ENCODE results near the gene CCNF. TPM values are rescaled to one million over a fixed set of nuclear protein-coding genes. Genes with fewer than 3 reads are reported as not detected.

The CCNF gene
- polyA plus RNA-seq, 2 of the 4 experiments (the other 2 are of a cell fraction) = 6.5 to 14.4 TPM

DNA sequence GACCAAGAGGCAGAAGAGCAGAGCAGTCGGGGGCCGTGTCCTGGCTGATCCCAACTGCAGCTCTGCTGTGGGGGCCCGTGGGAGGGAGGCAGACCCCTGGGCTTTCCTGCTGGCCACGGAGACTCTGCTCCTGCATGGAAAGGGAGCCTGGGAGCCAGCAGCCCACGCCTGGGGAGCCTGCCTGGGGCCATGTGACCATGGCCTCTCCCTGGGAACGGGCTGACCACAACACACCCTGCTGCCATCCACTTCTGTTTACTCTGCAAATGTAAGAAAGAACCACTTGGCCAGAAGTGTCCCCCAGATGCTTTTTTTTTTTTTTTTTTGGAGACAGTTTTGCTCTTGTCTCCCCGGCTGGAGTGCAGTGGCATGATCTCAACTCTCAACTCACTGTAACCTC is 28.7 kb downstream of the CCNF start:
- POLR2A ChIA-PET = no interaction called here
- ATAC-seq (no peak), DNase-seq (ENCODE audit: low read depth in 1 of 2, low spot score in 1 of 2) (no peak), FAIRE-seq (no peak)
- Histone ChIP-seq H3K4me2 (no peak overlapping the region), H3K4me3 (no peak overlapping the region), H3K27ac (no peak overlapping the region), H3K9me3 (no peaks in the 10 kb centered on the region), H3K4me1 (peaks cover 11% of the 10 kb centered on the region; the same call in 1 of the 3 replicates)
- 81% methylated on average over 6 of the region's 7 CpGs for WGBS (ENCODE audit: missing lambda C conversion rate)
- CTCF ChIA-PET = interaction anchor here (0.9 to 8.5 kb wide), 3 partner anchors 34 to 118 kb away, joined by 3 to 40 read pairs (median 6); partner anchors contain the start of gene ABCA3
- TF ChIP-seq FOSL2 (IDR thresholded peaks at IDR 0.05) (no peak), FOSL2 (CRISPR knock-in tag; IDR thresholded peaks at IDR 0.05) (no peak), RAD21 (conservative IDR thresholded peaks at IDR 0.05 in 1 of 2, IDR thresholded peaks at IDR 0.05 in 1 of 2) (no peak), BHLHE40 (IDR thresholded peaks at IDR 0.05; ENCODE audit: low read depth, low read length) (no peak), ZNF302 (CRISPR knock-in tag; IDR thresholded peaks at IDR 0.05) (no peak)

DNA sequence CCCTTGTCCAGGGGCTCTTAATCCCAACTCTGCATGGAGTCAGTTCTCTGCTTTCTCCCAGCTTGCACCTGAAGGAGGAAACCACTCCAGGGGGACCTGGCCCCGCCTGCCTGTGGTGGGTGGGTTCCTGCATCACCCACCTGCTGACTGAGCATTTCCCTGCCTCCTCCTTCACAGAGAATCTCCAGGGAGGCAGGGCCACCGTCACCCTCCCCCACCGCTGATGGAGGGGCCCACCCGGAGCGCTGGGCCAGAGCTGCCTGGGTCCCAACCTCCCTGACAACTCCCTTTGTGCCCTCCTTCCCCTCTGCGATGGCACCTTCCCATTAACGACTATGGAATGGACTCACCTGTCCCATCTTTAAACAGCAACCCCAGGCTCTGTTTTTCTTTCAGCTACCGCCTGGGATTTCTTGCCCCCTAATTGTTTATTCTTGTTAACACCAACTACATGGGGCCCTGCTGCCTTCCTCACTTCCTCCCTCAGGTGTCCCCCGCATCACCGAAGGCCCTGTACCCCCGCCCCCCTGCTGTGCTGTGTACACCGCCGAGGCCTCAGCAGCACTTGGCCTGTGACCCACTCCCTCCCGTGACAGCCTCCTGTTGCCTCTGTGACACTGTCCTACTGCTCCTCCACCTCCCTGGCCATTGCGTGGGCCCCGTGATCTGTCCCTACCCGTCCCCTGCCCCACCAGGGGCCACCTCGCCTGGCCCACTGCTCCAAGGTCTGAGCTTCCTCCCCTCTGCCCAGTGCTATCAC is 29.8 kb downstream of the CCNF start:
- no peak for DNase-seq (ENCODE audit: low read depth in 1 of 2, low spot score in 1 of 2)
- Histone ChIP-seq H3K27ac (peak overlapping the region; percentile 72 to 92), H3K4me2 (peak overlapping the region; percentile 86), H3K4me3 (peak overlapping the region; percentile 52), H3K9me3 (no peaks in the 10 kb centered on the region), H3K4me1 (peaks cover 11% of the 10 kb centered on the region; the same call in 1 of the 3 replicates)
- TF ChIP-seq, protein P1, sequence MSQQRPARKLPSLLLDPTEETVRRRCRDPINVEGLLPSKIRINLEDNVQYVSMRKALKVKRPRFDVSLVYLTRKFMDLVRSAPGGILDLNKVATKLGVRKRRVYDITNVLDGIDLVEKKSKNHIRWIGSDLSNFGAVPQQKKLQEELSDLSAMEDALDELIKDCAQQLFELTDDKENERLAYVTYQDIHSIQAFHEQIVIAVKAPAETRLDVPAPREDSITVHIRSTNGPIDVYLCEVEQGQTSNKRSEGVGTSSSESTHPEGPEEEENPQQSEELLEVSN (IDR thresholded peaks at IDR 0.05; ENCODE audit: borderline replicate concordance, low read depth) = no peak
- TF ChIP-seq SREBF2 (IDR thresholded peaks at IDR 0.05) (no peak), RFX5 (IDR thresholded peaks at IDR 0.05) (no peak), MYC (IDR thresholded peaks at IDR 0.05; ENCODE audit: borderline replicate concordance, low read length) (no peak), CEBPB (IDR thresholded peaks at IDR 0.05) (no peak), MAFK (IDR thresholded peaks at IDR 0.05; ENCODE audit: partially characterized antibody) (peak; percentile 78), HOXB5 (CRISPR knock-in tag; IDR thresholded peaks at IDR 0.05) (no peak), JUNB (IDR thresholded peaks at IDR 0.05) (no peak), RAD21 (conservative IDR thresholded peaks at IDR 0.05 in 1 of 2, IDR thresholded peaks at IDR 0.05 in 1 of 2) (no peak), HEYL (CRISPR knock-in tag; IDR thresholded peaks at IDR 0.05) (no peak)
- TF ChIP-seq, protein P2, sequence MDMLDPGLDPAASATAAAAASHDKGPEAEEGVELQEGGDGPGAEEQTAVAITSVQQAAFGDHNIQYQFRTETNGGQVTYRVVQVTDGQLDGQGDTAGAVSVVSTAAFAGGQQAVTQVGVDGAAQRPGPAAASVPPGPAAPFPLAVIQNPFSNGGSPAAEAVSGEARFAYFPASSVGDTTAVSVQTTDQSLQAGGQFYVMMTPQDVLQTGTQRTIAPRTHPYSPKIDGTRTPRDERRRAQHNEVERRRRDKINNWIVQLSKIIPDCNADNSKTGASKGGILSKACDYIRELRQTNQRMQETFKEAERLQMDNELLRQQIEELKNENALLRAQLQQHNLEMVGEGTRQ (IDR thresholded peaks at IDR 0.05) = 0 out of 2 replicates have a peak, but pooled peaks have one; percentile 14
- TF ChIP-seq, protein P3, sequence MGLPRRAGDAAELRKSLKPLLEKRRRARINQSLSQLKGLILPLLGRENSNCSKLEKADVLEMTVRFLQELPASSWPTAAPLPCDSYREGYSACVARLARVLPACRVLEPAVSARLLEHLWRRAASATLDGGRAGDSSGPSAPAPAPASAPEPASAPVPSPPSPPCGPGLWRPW (IDR thresholded peaks at IDR 0.05) = no peak
- no peak for FAIRE-seq
- 49% methylated on average over 13 of the region's 18 CpGs for WGBS (ENCODE audit: missing lambda C conversion rate)
- ChIA-PET POLR2A (interaction anchor here (0.5 to 1.7 kb wide), 4 partner anchors 15 to 304 kb away, joined by 3 to 5 read pairs (median 4); partner anchors contain the start of genes TBC1D24 and TRAF7), CTCF (interaction anchor here (1.0 to 8.5 kb wide), 6 partner anchors 10 to 42 kb away, joined by 3 to 40 read pairs (median 4); no protein-coding TSS in a partner anchor)
- peak in 1 of 2 experiments; percentile 1; a peak in 2 of 6 replicates for ATAC-seq

DNA sequence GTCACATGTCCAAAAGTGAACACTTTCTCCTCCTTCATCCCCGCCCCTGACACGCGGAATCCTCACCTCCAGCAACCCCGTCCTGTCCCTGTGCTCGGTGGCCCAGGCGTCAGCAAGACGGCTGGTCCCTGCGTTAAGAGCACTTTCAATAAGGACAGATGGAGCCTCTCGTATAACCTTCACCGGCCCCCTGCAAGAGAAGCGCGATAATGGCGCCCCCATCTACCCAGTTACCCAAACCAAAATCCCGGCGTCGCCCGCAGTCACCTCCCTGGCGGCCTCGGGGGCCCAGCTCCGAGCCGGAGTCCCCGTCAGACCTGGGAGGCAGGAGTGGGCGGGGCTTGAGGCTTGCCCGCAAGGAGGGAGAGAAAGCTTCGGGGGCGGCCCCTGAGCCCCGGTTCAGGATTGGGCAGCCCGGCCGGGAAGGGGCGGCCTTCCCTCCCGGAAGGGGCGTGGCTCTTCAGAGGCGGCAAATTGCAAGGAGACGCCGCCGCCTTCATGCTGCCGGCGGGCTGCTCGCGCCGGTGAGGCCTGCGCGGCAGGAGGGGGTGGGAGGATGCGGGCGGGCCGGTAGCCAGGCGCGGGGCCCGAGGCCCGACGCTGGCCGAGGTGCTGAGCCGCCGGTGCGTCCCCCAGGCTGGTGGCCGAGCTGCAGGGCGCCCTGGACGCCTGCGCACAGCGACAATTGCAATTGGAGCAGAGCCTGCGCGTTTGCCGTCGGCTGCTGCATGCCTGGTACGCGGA is 30.6 kb downstream of the CCNF start, which contains the start of gene TEDC2:
Gene TEDC2, plus strand, starts transcription at position 463 of the 744 bp plus-strand sequence. Its CDS starts 36 bp downstream, at position 499.
- peaks cover 11% of the 10 kb centered on the region; the same call in 1 of the 3 replicates for H3K4me1 ChIP-seq
- peak; percentile 88 to 94 for ATAC-seq
- WGBS (ENCODE audit: missing lambda C conversion rate) = 2% methylated on average over 19 of the region's 66 CpGs
- peak within 1 kb of the TSS; percentile 86 for H3K4me2 ChIP-seq
- peak within 1 kb of the TSS; percentile 52 for H3K4me3 ChIP-seq
- peak; percentile 92 to 96 for DNase-seq (ENCODE audit: low read depth in 1 of 2, low spot score in 1 of 2)
- peak within 1 kb of the TSS; percentile 72 to 92 for H3K27ac ChIP-seq
- FAIRE-seq = no peak
- H3K9me3 ChIP-seq = no peaks in the 10 kb centered on the region
- POLR2A ChIA-PET = interaction anchor here (0.5 to 1.7 kb wide), 6 partner anchors 15 to 304 kb away, joined by 3 to 5 read pairs (median 3); partner anchors contain the start of genes TBC1D24 and TRAF7
- CTCF ChIA-PET = interaction anchor here (0.8 to 8.5 kb wide), 7 partner anchors 9 to 41 kb away, joined by 3 to 40 read pairs (median 4); no protein-coding TSS in a partner anchor
- TF ChIP-seq TP53 (CRISPR knock-in tag; IDR thresholded peaks at IDR 0.05) (no peak; the same call in 1 of the 2 replicates), RFX5 (IDR thresholded peaks at IDR 0.05) (no peak), NPAS2 (CRISPR knock-in tag; IDR thresholded peaks at IDR 0.05; ENCODE audit: borderline replicate concordance) (no peak), RNF2 (IDR thresholded peaks at IDR 0.05; ENCODE audit: borderline replicate concordance, low read depth) (no peak), SMC3 (IDR thresholded peaks at IDR 0.05) (no peak), ZNF302 (CRISPR knock-in tag; IDR thresholded peaks at IDR 0.05) (no peak), MAZ (IDR thresholded peaks at IDR 0.05; ENCODE audit: borderline replicate concordance, low read depth, low read length) (no peak), POLR2A (IDR thresholded peaks at IDR 0.05; ENCODE audit: low read length) (peak; percentile 22; the same call in 1 of the 2 replicates), EHMT2 (IDR thresholded peaks at IDR 0.05; ENCODE audit: low read depth) (no peak), SREBF2 (IDR thresholded peaks at IDR 0.05) (no peak)
- TF ChIP-seq, protein P4, sequence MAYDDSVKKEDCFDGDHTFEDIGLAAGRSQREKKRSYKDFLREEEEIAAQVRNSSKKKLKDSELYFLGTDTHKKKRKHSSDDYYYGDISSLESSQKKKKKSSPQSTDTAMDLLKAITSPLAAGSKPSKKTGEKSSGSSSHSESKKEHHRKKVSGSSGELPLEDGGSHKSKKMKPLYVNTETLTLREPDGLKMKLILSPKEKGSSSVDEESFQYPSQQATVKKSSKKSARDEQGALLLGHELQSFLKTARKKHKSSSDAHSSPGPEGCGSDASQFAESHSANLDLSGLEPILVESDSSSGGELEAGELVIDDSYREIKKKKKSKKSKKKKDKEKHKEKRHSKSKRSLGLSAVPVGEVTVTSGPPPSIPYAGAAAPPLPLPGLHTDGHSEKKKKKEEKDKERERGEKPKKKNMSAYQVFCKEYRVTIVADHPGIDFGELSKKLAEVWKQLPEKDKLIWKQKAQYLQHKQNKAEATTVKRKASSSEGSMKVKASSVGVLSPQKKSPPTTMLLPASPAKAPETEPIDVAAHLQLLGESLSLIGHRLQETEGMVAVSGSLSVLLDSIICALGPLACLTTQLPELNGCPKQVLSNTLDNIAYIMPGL (CRISPR knock-in tag; IDR thresholded peaks at IDR 0.05; ENCODE audit: borderline replicate concordance) = no peak
